ENCODE measurements around the gene P2RX5. TPM values are rescaled to one million over a fixed set of nuclear protein-coding genes. Genes with fewer than 3 reads are reported as not detected.
A peak's percentile ranks its signal among the peaks of the same experiment; 100 is the strongest.
"Not testable (repeated sequence)": the region's sequence is repeated elsewhere in the genome, so short reads cannot be mapped to it uniquely, and the experiment has no call there.

The P2RX5 gene
- total RNA-seq: 10 to 100 TPM; 69.7 to 77.5 TPM

GRCh38 chr17:3695723-3696411 is at the start of gene P2RX5:
Gene P2RX5 (minus strand): TSS chr17:3696155. CDS start chr17:3696005, 150 bp downstream.
- no peaks in the 10 kb centered on the region for H3K36me3 Mint-ChIP-seq (ENCODE audit: low read depth)
- CTCF ChIA-PET: interaction anchor here (0.6 to 2.0 kb wide), 12 partner anchors 7 to 167 kb away, joined by 3 to 10 read pairs (median 4); no protein-coding TSS in a partner anchor
- POLR2A ChIA-PET: interaction anchor here (0.7 to 1.3 kb wide), 3 partner anchors 15 to 814 kb away, joined by 3 to 6 read pairs (median 3); no protein-coding TSS in a partner anchor
- H3K9me3 Mint-ChIP-seq (ENCODE audit: low read depth): no peaks in the 10 kb centered on the region
- intact Hi-C loops (cut with DNase I, micrococcal nuclease): loop anchor here (1.0 to 2.0 kb wide), 2 partner anchors 15 kb away; no protein-coding TSS in a partner anchor
- peak; percentile 48 for ATAC-seq
- H3K27me3 Mint-ChIP-seq: no peaks in the 10 kb centered on the region
- H3K27ac Mint-ChIP-seq: peak within 1 kb of the TSS; percentile 94
- peak; percentile 67 for DNase-seq
- peaks cover 15% of the 10 kb centered on the region for H3K4me1 Mint-ChIP-seq
- peak within 1 kb of the TSS; percentile 81 for H3K4me3 Mint-ChIP-seq

- Mint-ChIP-seq H3K27ac (no peak overlapping the region), H3K4me1 (peaks cover 24% of the 10 kb centered on the region), H3K36me3 (ENCODE audit: low read depth) (no peaks in the 10 kb centered on the region), H3K9me3 (ENCODE audit: low read depth) (no peaks in the 10 kb centered on the region), H3K27me3 (no peaks in the 10 kb centered on the region), H3K4me3 (no peak overlapping the region)
- CTCF ChIA-PET: no interaction called here
- POLR2A ChIA-PET: no interaction called here
- DNase-seq (no peak), ATAC-seq (no peak)
- intact Hi-C loops (cut with DNase I, micrococcal nuclease): no loop called here
These were observed 49.1 kb upstream of the P2RX5 start for GRCh38 chr17:3745071-3745470.

GRCh38 chr17:3744014-3744413 is 48.1 kb upstream of the P2RX5 start:
- DNase-seq (no peak), ATAC-seq (no peak)
- intact Hi-C loops (cut with DNase I, micrococcal nuclease): no loop called here
- ChIA-PET POLR2A (no interaction called here), CTCF (no interaction called here)
- H3K27me3 Mint-ChIP-seq: no peaks in the 10 kb centered on the region
- H3K9me3 Mint-ChIP-seq (ENCODE audit: low read depth): no peaks in the 10 kb centered on the region
- no peaks in the 10 kb centered on the region for H3K36me3 Mint-ChIP-seq (ENCODE audit: low read depth)
- H3K27ac Mint-ChIP-seq: no peak overlapping the region
- no peak overlapping the region for H3K4me3 Mint-ChIP-seq
- H3K4me1 Mint-ChIP-seq: peaks cover 28% of the 10 kb centered on the region

GRCh38 chr17:3740611-3741073 is 44.7 kb upstream of the P2RX5 start:
- H3K4me3 Mint-ChIP-seq: peak overlapping the region; percentile 47
- intact Hi-C loops (cut with DNase I, micrococcal nuclease): loop anchor here in 1 of 2 experiments (2.0 kb wide), 1 partner anchor 24 kb away; no protein-coding TSS in a partner anchor
- ChIA-PET POLR2A (interaction anchor here (0.6 to 0.7 kb wide), 2 partner anchors 17 to 46 kb away, joined by 3 to 9 read pairs; no protein-coding TSS in a partner anchor), CTCF (interaction anchor here (0.6 to 9.8 kb wide), 13 partner anchors 9 to 105 kb away, joined by 3 to 235 read pairs (median 3); partner anchors contain the start of genes HASPIN and NCBP3)
- peaks cover 34% of the 10 kb centered on the region for H3K4me1 Mint-ChIP-seq
- peak; percentile 52 for ATAC-seq
- peak; percentile 64 for DNase-seq
- H3K27ac Mint-ChIP-seq: peak overlapping the region; percentile 80
- no peaks in the 10 kb centered on the region for H3K36me3 Mint-ChIP-seq (ENCODE audit: low read depth)
- H3K27me3 Mint-ChIP-seq: no peaks in the 10 kb centered on the region
- no peaks in the 10 kb centered on the region for H3K9me3 Mint-ChIP-seq (ENCODE audit: low read depth)

GRCh38 chr17:3739422-3740124 is 43.6 kb upstream of the P2RX5 start:
- no peak for DNase-seq
- Mint-ChIP-seq H3K27ac (no peak overlapping the region), H3K4me3 (no peak overlapping the region), H3K36me3 (ENCODE audit: low read depth) (no peaks in the 10 kb centered on the region), H3K4me1 (peaks cover 34% of the 10 kb centered on the region), H3K27me3 (no peaks in the 10 kb centered on the region), H3K9me3 (ENCODE audit: low read depth) (no peaks in the 10 kb centered on the region)
- ATAC-seq: no peak
- intact Hi-C loops (cut with DNase I, micrococcal nuclease): loop anchor here (2.0 to 5.0 kb wide), 4 partner anchors 25 to 173 kb away; no protein-coding TSS in a partner anchor
- ChIA-PET CTCF (interaction anchor here (0.6 to 9.8 kb wide), 20 partner anchors 8 to 821 kb away, joined by 3 to 235 read pairs (median 6); partner anchors contain the start of genes HASPIN and NCBP3), POLR2A (interaction anchor here (0.6 kb wide), 2 partner anchors 16 kb away, joined by 3 to 6 read pairs; partner anchors contain the start of gene HASPIN)

GRCh38 chr17:3738562-3739295 is 42.8 kb upstream of the P2RX5 start:
- ATAC-seq: peak; percentile 89
- Mint-ChIP-seq H3K4me1 (peaks cover 34% of the 10 kb centered on the region), H3K4me3 (no peak overlapping the region), H3K27ac (peak overlapping the region; percentile 14), H3K36me3 (ENCODE audit: low read depth) (no peaks in the 10 kb centered on the region), H3K27me3 (no peaks in the 10 kb centered on the region), H3K9me3 (ENCODE audit: low read depth) (no peaks in the 10 kb centered on the region)
- POLR2A ChIA-PET: interaction anchor here (0.6 to 1.4 kb wide), 5 partner anchors 15 to 106 kb away, joined by 3 to 6 read pairs (median 4); partner anchors contain the start of gene HASPIN
- CTCF ChIA-PET: interaction anchor here (0.6 to 9.8 kb wide), 35 partner anchors 11 to 174 kb away, joined by 3 to 235 read pairs (median 6); partner anchors contain the start of genes HASPIN, NCBP3 and P2RX5
- intact Hi-C loops (cut with DNase I, micrococcal nuclease): loop anchor here (1.0 to 5.0 kb wide), 6 partner anchors 15 to 174 kb away; partner anchors contain the start of genes HASPIN (in 1 of the 2) and NCBP3 (in 1 of the 2)
- DNase-seq: peak; percentile 88

- Mint-ChIP-seq H3K4me3 (no peak overlapping the region), H3K4me1 (peaks cover 26% of the 10 kb centered on the region), H3K36me3 (ENCODE audit: low read depth) (no peaks in the 10 kb centered on the region), H3K27ac (no peak overlapping the region), H3K9me3 (ENCODE audit: low read depth) (no peaks in the 10 kb centered on the region), H3K27me3 (no peaks in the 10 kb centered on the region)
- no peak for DNase-seq
- ChIA-PET POLR2A (interaction anchor here (1.7 kb wide), 1 partner anchor 9 kb away, joined by 4 read pairs; no protein-coding TSS in a partner anchor), CTCF (interaction anchor here (0.5 to 9.8 kb wide), 7 partner anchors 17 to 110 kb away, joined by 3 to 235 read pairs (median 3); partner anchors contain the start of gene NCBP3)
- ATAC-seq: no peak
- intact Hi-C loops (cut with DNase I, micrococcal nuclease): loop anchor here (5.0 kb wide), 2 partner anchors 57 to 177 kb away; no protein-coding TSS in a partner anchor
These were observed 39.6 kb upstream of the P2RX5 start for GRCh38 chr17:3735515-3735914.

GRCh38 chr17:3734911-3735276 is 38.9 kb upstream of the P2RX5 start:
- peaks cover 20% of the 10 kb centered on the region for H3K4me1 Mint-ChIP-seq
- not testable (repeated sequence) for H3K27ac Mint-ChIP-seq; H3K36me3 Mint-ChIP-seq (ENCODE audit: low read depth); H3K4me3 Mint-ChIP-seq; ATAC-seq; H3K9me3 Mint-ChIP-seq (ENCODE audit: low read depth); H3K27me3 Mint-ChIP-seq; DNase-seq
- ChIA-PET CTCF (interaction anchor here (0.7 to 9.8 kb wide), 8 partner anchors 17 to 110 kb away, joined by 3 to 235 read pairs (median 3); partner anchors contain the start of gene NCBP3), POLR2A (interaction anchor here (1.7 kb wide), 1 partner anchor 9 kb away, joined by 4 read pairs; no protein-coding TSS in a partner anchor)
- intact Hi-C loops (cut with DNase I, micrococcal nuclease): loop anchor here (5.0 kb wide), 2 partner anchors 57 to 177 kb away; no protein-coding TSS in a partner anchor

- Mint-ChIP-seq H3K4me1 (peaks cover 2% of the 10 kb centered on the region), H3K27me3 (no peaks in the 10 kb centered on the region), H3K4me3 (no peak overlapping the region), H3K27ac (no peak overlapping the region), H3K36me3 (ENCODE audit: low read depth) (peaks cover 9% of the 10 kb centered on the region), H3K9me3 (ENCODE audit: low read depth) (no peaks in the 10 kb centered on the region)
- POLR2A ChIA-PET: interaction anchor here (0.6 kb wide), 1 partner anchor 129 kb away, joined by 3 read pairs; no protein-coding TSS in a partner anchor
- intact Hi-C loops (cut with DNase I, micrococcal nuclease): no loop called here
- ATAC-seq (no peak), DNase-seq (no peak)
- CTCF ChIA-PET: interaction anchor here (0.6 to 9.8 kb wide), 4 partner anchors 9 to 148 kb away, joined by 3 to 235 read pairs (median 4); no protein-coding TSS in a partner anchor
These were observed 36.3 kb upstream of the P2RX5 start for GRCh38 chr17:3732210-3732621.

GRCh38 chr17:3730881-3731429 is 35.0 kb upstream of the P2RX5 start:
- no peak for DNase-seq
- H3K4me1 Mint-ChIP-seq: peaks cover 9% of the 10 kb centered on the region
- CTCF ChIA-PET: interaction anchor here (0.6 to 2.1 kb wide), 3 partner anchors 9 to 1031 kb away, joined by 3 to 5 read pairs (median 3); no protein-coding TSS in a partner anchor
- peak overlapping the region; percentile 19 for H3K27ac Mint-ChIP-seq
- intact Hi-C loops (cut with DNase I, micrococcal nuclease): no loop called here
- no peak for ATAC-seq
- peaks cover 19% of the 10 kb centered on the region for H3K36me3 Mint-ChIP-seq (ENCODE audit: low read depth)
- no peaks in the 10 kb centered on the region for H3K27me3 Mint-ChIP-seq
- no peaks in the 10 kb centered on the region for H3K9me3 Mint-ChIP-seq (ENCODE audit: low read depth)
- no peak overlapping the region for H3K4me3 Mint-ChIP-seq
- POLR2A ChIA-PET: no interaction called here
